ENCODE results near the gene CHCHD2.
"Not testable (repeated sequence)": the region's sequence is repeated elsewhere in the genome, so short reads cannot be mapped to it uniquely, and the experiment has no call there.

The CHCHD2 gene

GRCh38 chr7:56106108-56107073 is at the start of gene CHCHD2:
Gene CHCHD2 (minus strand): TSS chr7:56106476. CDS start chr7:56106413, 63 bp downstream.
- DNase-seq (ENCODE audit: low read depth, low spot score), result peak; percentile 93
- CTCF ChIA-PET, result interaction anchor here (1.3 kb wide), 1 partner anchor 32 kb away, joined by 5 read pairs; no protein-coding TSS in a partner anchor
- TF ChIP-seq CTCF (IDR thresholded peaks at IDR 0.05; ENCODE audit: insufficient read depth, low read length, missing control alignments), result no peak
- peak within 1 kb of the TSS; percentile 93 for H3K4me3 ChIP-seq (ENCODE audit: low read depth, low read length)
- POLR2A ChIA-PET, result interaction anchor here (0.6 kb wide), 1 partner anchor 600 kb away, joined by 3 read pairs; no protein-coding TSS in a partner anchor

GRCh38 chr7:56131062-56131461 is 24.8 kb upstream of the CHCHD2 start:
- DNase-seq (ENCODE audit: low read depth, low spot score); POLR2A ChIA-PET; CTCF ChIA-PET; H3K4me3 ChIP-seq (ENCODE audit: low read depth, low read length): not testable (repeated sequence)

GRCh38 chr7:56127241-56127975 is 21.1 kb upstream of the CHCHD2 start:
- no peak overlapping the region for H3K4me3 ChIP-seq (ENCODE audit: low read depth, low read length)
- ChIA-PET CTCF (no interaction called here), POLR2A (no interaction called here)
- no peak for TF ChIP-seq CTCF (IDR thresholded peaks at IDR 0.05; ENCODE audit: insufficient read depth, low read length, missing control alignments)
- no peak for DNase-seq (ENCODE audit: low read depth, low spot score)

GRCh38 chr7:56125831-56126230 is 19.6 kb upstream of the CHCHD2 start:
- ChIA-PET POLR2A (no interaction called here), CTCF (no interaction called here)
- no peak overlapping the region for H3K4me3 ChIP-seq (ENCODE audit: low read depth, low read length)
- TF ChIP-seq CTCF (IDR thresholded peaks at IDR 0.05; ENCODE audit: insufficient read depth, low read length, missing control alignments), result no peak
- no peak for DNase-seq (ENCODE audit: low read depth, low spot score)

DNA sequence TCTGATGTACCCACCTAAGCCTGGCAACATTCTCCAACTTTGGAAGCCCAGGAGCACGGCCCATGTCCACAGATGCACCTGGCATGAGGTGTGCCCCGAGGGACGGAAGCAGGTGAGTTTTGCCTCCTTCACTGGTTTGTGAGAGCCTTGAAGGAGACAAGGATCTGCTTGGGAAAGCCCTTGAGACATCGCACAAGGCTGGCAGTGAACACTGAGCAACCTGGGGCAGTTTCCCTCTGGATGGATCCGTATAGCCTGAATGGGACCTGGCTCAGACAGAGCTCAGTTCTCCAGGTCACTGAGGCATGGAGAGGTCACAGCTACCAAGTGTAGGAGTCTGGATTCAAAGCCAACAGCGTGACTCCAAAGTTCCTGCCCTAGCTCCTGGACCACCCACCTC is 18.7 kb upstream of the CHCHD2 start:
- CTCF ChIA-PET, result no interaction called here
- H3K4me3 ChIP-seq (ENCODE audit: low read depth, low read length), result no peak overlapping the region
- POLR2A ChIA-PET, result no interaction called here
- TF ChIP-seq CTCF (IDR thresholded peaks at IDR 0.05; ENCODE audit: insufficient read depth, low read length, missing control alignments), result no peak
- no peak for DNase-seq (ENCODE audit: low read depth, low spot score)

DNA sequence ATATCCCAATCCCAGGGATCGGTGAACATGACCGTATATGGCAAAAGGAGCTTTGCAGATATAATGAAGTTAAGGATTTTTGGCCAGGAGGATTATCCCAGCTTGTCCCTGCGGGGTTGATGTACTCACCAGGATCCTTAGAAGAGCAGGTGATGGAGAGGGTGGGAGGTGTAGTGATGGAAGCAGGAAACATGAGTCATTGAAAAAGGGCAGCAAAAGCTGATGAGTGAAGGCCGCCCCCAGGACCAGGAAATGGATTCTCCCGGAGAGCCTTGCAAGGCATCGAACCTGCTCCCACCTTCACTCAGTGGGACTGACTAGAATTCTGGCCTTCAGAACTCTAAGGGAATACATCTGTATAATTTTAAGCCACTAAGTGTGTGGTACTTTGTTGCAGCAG is 15.2 kb upstream of the CHCHD2 start:
- no peak for DNase-seq (ENCODE audit: low read depth, low spot score)
- POLR2A ChIA-PET, result no interaction called here
- CTCF ChIA-PET, result no interaction called here
- H3K4me3 ChIP-seq (ENCODE audit: low read depth, low read length), result no peak overlapping the region
- TF ChIP-seq CTCF (IDR thresholded peaks at IDR 0.05; ENCODE audit: insufficient read depth, low read length, missing control alignments), result no peak
